HG02981 (cell line): Measurements from ENCODE around the gene FNIP2.
A peak's percentile ranks its signal among the peaks of the same experiment; 100 is the strongest.
"Not testable (repeated sequence)": the region's sequence is repeated elsewhere in the genome, so short reads cannot be mapped to it uniquely, and the experiment has no call there.

ENCODE experiments used
- ATAC-seq: cut with Tn5 transposase; IDR thresholded peaks from one replicate; pipeline ENCODE4 v1.9.1; 2021; ENCODE audit warnings: mild to moderate bottlenecking, moderate library complexity; ENCODE audit not compliant: unreplicated experiment

FNIP2 gene

GRCh38 chr4:158865520-158866177 is 96.8 kb downstream of the FNIP2 start:
- ATAC-seq, result no peak

- ATAC-seq, result no peak
These were observed 100.2 kb downstream of the FNIP2 start for GRCh38 chr4:158869001-158869400.

GRCh38 chr4:158869761-158870160 is 100.9 kb downstream of the FNIP2 start:
- ATAC-seq, result no peak

GRCh38 chr4:158870282-158870625 is 101.4 kb downstream of the FNIP2 start:
- no peak for ATAC-seq

- no peak for ATAC-seq
These were observed 102.0 kb downstream of the FNIP2 start for GRCh38 chr4:158870626-158871334.

GRCh38 chr4:158871335-158871724 is 102.5 kb downstream of the FNIP2 start:
- no peak for ATAC-seq

GRCh38 chr4:158873795-158874401 is 105.1 kb downstream of the FNIP2 start:
- no peak for ATAC-seq

GRCh38 chr4:158875026-158875425 is 106.2 kb downstream of the FNIP2 start:
- no peak for ATAC-seq

GRCh38 chr4:158875455-158875854 is 106.6 kb downstream of the FNIP2 start:
- ATAC-seq, result no peak

GRCh38 chr4:158877069-158877468 is 108.2 kb downstream of the FNIP2 start:
- ATAC-seq, result no peak

- not testable (repeated sequence) for ATAC-seq
These were observed 113.3 kb downstream of the FNIP2 start for GRCh38 chr4:158882142-158882541.

GRCh38 chr4:158884280-158884679 is 115.5 kb downstream of the FNIP2 start:
- ATAC-seq, result no peak

GRCh38 chr4:158885564-158885963 is 116.7 kb downstream of the FNIP2 start:
- no peak for ATAC-seq

- ATAC-seq, result no peak
These were observed 121.5 kb downstream of the FNIP2 start for GRCh38 chr4:158890294-158890693.

- no peak for ATAC-seq
These were observed 122.4 kb downstream of the FNIP2 start for GRCh38 chr4:158891256-158891655.

GRCh38 chr4:158894826-158895225 is 126.0 kb downstream of the FNIP2 start:
- ATAC-seq, result no peak

- peak; percentile 59 for ATAC-seq
These were observed 127.2 kb downstream of the FNIP2 start for GRCh38 chr4:158895797-158896576.

- ATAC-seq, result not testable (repeated sequence)
These were observed 127.9 kb downstream of the FNIP2 start for GRCh38 chr4:158896577-158897238.

- not testable (repeated sequence) for ATAC-seq
These were observed 131.6 kb downstream of the FNIP2 start for GRCh38 chr4:158900408-158900807.

- ATAC-seq, result not testable (repeated sequence)
These were observed 133.7 kb downstream of the FNIP2 start for GRCh38 chr4:158902280-158903078.
